HG03196 (cell line): ENCODE results near the gene SEC14L1.
"Not testable (repeated sequence)": the region's sequence is repeated elsewhere in the genome, so short reads cannot be mapped to it uniquely, and the experiment has no call there.

Experiments
- ATAC-seq: cut with Tn5 transposase; IDR thresholded peaks from one replicate; pipeline ENCODE4 v1.9.1; 2021; ENCODE audit not compliant: unreplicated experiment

SEC14L1 gene

DNA sequence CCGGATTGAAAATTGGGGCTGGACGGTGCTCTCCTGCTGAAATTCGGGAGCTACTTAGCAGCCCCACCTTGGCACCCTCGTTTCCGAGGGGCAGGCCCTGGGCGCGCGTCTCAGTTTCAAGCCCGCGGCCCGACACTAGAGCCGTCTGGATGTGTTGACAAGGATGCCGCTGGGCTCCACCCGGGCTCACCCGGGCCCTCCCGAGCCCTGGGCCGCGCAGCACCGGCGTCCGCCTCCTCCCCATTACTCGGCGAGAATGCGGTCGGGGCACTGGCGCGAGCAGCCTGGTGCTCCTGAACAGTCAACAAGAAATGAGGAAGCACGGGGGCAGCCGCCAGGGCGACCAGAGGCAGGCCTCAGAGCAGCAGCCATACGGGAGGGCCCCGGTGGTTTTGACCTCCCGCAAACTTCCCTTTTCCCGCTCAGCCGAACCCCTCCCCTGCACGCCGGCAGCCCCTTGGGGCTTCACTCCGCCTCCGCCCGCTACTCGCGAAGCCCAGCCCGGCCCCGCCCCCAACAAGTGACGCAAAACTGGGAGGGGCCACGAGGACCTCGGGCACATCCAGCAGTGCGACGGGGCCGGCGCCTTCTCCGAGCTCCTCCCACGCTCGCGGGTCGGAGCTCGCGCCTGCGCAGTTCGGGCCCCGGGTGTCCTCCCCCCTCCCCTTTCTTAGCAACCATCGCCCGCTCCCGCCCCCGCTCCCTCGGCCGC is 447 bp upstream of the SEC14L1 start:
- ATAC-seq = peak; percentile 84

DNA sequence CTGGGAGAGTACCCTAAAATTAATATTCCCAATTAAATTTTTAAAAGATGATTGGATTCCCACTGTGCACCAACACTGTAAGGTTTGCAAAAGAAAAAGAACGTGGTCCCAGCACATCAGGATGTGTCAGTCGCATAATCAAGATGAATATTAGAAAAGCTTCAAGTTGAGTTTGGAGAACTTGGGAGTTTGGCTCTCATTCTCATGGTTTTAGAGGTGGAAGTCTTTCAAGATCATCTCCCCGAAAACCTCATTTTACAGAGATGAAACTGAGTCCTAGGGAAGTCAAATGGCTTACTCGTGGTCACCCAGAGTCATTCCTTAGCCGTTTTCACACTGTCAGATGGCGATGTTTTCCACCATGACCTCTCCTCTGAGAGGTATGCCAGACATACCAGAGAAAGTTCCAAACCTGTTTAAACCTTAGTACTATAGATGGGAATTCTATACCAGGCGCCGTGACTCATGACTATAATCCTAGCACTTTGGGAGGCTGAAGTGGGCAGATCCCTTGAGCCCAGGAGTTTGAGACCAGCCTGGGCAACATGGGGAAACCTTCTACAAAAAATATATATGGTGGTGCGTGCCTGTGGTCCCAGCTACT is 1.2 kb downstream of the SEC14L1 start:
- no peak for ATAC-seq

DNA sequence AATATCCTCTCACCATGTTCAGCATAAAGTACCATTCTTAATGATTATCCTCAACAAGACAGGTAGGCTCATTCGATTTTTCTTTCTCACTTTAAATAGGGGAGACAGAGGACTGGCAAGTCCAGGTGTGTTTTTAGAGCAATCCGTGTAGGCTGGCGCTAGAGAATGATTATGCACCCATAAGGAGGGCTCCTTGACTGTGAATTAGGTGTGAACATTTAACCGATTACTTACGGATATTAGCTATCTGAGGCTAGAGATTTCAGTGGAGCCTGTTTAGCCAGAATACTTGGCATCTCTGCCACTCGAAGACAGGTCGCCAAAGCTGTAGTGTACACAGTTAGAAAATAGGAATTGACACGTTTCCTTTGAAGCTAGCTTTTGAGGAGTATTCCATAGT is 1.9 kb downstream of the SEC14L1 start:
- ATAC-seq = no peak

DNA sequence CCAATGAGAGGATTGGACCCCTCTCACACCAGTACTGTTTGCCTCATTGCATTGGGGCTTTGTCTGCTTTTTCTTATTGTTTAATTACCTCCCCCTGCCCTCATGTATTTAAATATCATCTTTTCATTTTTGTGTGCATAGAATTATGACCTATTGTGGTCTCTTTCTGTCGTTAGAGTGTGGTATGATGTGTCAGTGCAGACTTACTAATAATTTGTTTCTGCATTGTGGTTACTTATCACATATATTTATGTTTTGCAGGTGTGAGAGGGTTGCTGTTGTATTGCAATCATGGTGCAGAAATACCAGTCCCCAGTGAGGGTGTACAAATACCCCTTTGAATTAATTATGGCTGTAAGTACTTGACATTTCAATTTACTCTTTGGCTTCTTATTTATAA is 2.5 kb downstream of the SEC14L1 start:
- no peak for ATAC-seq

DNA sequence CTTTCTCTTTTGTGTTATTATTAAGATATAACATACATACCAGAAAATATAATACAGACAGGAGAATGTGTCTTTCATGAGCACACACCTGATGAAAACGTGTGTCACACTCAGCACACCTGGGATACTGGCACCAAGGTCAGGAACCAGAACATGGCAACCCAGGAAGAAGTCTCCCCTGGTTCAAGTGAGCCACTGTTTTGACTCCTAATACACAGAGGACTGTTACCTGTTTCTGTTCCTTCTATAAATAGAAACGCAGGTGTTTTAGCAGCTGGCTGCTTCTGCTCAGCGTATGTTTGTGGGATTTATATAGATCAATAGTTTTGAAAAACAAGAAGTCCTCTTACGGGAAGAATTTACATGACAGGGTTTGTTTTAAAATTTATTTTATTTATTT is 3.5 kb downstream of the SEC14L1 start:
- ATAC-seq = no peak

DNA sequence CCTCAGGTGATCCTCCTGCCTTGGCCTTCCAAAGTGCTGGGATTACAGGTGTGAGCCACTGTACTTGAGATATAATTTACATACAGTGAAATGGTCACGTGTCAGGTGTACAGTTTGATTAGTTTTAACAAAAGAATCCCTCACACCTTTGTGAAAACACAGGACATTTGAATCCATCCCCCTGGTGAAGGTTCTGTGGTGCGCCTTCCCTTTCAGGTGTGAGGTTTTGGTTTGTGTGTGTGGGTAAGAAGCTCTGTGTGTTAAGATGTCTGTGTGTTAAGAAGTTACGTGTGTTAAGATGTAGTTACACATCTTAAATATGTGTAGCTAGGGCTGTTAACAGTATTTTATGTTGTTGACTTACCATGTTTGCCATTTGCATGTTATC is 4.4 kb downstream of the SEC14L1 start:
- no peak for ATAC-seq

DNA sequence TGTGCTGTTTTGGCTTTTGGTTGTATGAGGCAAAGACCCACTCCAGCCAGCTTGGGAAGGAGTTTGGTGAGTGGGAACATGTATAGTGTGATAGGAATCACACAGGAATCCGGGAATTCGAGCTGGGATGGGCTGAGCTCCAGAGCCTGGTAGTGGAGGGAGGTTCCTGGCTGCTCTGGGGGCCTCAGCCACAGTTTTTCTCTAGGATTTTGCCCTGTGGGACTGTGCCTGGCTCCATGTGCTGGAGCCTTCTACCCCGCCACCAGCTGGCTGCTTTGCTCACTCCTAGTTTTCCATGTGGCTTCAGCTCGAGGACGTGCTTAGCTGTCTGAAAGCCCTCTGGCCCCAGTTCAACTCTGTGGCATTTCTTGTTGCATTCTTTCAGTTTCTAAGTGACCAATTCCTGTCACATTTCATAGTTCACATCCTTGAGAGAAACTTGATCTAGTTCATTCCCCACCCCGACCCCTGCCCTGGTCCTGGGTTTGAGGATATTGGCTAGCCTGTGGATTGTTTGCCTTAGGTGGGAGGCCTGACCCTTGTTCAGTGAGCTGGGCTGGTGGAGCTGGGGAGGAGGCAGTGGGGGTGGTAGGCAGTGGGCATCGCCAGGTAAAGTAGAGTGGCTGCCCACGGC is 5.0 kb downstream of the SEC14L1 start:
- ATAC-seq = no peak

DNA sequence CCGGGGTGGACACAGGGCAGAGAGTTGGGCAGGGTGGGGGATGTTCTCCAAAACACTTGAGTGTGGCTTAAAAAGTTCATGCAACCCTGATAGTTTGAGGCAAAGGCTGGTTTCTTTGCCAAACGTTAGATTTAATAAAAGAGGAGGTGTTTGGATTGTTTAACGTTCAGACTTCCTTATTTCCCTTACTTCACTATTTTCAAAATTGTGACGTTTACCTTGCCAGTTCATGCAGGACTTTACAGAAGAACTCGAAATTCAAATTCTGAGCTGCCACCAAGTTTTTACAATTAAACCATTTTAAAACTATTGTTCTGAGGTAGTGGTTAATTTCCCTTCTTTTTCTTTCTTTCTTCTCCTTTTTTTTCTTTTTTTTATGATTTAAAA is 5.5 kb downstream of the SEC14L1 start:
- no peak for ATAC-seq

DNA sequence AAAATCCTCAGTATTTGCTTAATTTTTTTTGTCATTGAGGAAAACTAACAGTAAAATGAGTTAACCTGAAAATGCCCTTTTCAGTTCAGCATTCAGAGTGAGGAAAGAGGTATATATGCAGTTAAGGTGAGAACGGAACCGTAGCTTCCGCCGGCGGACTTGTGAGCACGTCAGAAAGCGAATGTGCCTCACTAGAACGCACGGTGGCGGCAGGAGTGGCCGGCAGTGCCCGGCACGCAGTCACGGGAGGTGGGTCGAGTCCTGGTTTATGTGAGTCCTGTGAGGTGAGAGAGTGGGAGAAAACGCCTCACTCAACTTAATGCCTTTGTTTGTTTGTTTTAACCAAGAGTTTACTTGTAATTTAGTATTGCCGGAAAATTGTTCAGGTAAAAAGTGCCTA is 6.1 kb downstream of the SEC14L1 start:
- ATAC-seq = no peak

DNA sequence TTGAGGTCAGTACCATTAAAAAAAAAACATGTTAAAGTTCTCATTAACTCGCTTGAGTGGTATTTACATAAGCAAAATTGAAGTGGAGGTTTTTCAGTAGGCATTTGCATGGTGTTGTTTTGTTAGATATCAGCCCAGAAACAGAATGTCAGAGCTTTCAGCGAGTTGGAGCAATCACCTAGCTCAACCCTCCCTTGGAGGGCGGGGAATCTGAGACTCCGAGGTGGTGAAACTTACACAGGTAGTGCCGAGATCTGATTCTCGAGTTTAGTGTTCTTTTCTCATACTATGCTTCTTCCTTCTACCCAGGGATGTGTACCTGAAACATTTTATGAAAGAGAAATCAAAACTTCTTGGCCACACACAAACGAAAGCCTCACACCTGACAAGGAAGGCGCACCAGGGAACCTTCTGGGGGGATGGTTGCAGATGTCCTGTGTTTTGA is 6.6 kb downstream of the SEC14L1 start:
- no peak for ATAC-seq

DNA sequence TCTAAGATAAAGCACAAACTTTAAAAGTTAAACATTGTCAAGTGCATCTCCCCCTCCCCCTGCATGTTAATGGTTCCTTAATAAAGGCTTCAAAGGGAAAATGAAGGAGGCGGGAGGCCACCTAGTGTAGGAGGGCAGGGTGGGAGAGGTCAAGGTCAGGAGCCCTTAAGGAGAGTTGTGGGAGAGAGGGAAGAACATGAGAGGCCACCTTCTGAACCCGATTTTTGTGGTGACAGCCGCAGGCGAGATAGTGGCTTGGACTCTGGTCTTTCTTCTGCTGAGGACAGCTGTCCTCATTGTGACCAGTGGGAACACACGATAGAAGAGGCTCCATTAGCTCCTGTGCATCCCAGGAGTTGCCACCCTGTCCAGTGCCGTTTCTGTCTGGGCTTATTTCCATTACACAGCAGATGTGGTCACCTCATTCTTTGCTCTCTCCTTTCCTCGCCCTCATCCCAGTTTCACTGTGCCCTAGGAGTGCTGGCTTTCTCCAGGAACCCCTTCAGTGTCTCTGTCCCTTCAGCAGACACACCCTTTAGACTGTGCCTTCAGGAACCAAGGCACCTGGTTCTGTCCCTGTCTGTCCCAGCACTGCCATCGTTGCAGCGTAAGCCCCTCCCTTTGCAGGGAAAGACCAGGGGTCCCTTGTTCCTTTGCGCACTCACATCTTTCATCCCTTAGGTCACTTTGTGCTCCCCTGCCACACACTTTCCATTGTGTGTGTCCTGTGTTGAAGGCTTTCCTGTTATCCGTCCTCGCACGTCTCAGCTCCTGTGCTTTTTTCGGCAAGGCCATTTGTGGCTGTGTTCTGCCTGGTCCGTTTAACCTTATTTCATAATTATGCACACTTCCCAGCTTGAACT is 7.5 kb downstream of the SEC14L1 start:
- ATAC-seq = no peak

DNA sequence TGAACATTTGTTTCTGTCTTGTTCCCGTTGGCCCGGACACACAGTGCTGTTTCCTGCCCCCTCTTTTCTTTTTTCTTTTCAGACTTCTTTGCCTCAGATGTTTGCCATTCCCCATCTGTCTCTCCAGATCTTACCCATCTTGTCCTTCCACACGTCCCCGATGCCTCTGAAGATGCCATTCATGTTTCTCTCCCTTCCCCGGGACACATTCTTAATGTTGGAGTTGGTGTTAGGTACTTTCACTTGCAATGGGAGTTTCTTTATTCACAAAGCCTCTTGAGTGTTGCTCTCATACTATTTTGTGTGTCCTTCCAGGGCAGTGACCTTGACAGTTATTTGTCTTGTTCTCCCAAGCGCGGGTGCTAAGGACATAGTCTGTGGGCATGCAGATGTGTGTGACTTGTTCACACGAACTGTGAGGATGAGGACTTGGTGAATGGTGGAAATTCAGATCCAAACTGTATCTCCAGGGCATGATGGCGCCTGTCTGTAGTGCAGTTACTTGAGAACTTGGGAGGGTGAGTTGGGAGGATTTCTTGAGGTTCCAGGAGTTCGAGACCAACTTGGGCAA is 8.3 kb downstream of the SEC14L1 start:
- no peak for ATAC-seq

DNA sequence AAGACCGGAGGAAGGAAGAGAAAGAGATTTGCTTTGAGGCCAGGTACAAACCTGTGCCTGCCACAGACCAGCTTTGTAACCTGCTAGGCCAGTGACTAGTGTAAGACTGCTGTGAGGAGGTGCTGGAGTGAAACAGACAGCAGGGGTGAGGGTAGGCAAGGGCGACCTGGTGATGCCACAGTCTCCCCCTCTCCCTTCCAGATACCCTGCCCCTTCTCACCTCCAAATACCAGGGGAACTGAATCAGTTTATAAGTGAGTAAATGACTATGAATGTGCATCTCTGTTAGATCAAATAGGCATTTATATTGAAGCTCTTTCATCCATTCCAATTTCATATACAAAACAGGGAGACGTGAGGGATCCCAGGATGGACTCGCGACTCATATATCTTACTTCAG is 9.4 kb downstream of the SEC14L1 start:
- ATAC-seq = no peak

DNA sequence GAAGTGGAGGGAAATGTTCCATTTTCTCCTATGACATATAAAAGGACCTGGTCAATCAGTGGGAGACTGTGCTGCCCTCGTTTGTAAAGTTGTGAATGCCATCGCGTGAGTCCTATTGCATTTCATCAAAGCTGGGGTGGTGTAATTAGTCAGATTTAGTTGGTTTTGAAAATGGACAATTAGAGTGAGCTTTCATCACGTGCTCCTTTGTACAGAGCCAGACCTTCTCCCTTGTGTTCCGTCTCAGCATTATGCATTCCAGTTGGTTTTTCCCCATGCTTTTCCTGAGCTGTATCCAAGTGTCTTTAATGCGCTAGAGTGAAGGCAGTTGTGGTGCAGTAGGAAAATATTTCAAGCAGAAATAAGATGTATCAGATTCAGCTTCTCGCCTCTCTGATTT is 10.4 kb downstream of the SEC14L1 start:
- ATAC-seq = no peak

DNA sequence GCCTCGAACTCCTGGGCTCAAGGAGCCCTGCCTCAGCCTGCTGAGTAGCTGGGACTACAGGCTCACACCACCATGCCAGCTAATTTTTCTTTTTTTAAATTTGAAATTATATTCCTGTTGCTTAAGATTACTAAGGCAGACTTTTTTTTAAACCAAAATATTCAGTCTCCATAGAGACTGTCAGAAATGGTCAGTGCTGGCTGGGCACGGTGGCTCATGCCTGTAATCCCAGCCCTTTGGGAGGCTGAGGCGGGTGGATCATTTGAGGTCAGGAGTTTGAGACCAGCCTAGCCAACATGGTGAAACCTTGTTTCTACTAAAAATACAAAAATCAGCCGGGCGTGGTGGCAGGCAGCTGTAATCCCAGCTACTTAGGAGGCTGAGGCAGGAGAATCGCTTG is 11.3 kb downstream of the SEC14L1 start:
- ATAC-seq = not testable (repeated sequence)

DNA sequence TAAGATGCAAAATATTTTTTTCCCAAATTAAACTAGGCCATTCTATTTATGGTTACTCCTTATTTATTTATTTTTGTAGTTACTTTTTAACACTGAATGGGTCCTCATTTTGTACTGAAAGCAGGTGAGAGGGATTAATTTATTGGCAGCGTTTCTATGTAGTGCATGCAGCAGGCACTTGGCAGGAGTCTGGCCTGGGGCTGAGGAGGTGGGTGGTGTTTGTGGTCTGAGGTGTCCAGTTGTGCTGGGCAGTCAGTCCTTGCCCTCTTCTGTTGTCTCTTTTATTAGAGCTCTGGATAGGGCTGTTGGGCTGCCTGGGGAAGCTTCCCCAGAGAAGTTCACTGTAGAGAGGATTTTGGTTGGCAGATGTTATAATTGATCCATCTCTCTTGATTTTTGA is 12.7 kb downstream of the SEC14L1 start:
- ATAC-seq = no peak

DNA sequence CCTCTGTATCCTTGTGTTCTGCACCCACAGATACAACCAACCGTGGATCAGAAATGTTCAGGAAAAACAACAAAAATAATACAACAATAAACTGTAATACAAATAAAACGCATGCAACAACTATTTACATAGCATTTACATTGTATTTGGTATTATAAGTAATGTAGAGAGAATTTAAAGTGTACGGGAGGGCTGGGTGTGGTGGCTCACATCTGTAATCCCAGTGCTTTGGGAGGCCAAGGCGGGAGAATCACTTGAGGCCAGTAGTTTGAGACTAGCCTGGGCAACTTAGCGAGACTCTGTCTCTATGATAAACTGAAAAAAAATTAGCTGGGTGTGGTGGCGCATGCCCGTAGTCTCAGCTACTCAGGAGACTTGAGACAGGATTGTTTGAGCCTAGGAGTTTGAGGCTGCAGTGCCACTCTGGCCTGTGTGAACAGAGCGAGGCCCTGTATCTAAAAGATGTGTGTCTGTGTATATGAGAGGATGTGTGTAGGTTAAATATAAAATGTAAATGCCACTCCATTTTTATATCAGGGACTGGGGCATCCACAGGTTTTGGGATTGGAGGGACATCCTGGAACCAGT is 13.3 kb downstream of the SEC14L1 start:
- no peak for ATAC-seq

DNA sequence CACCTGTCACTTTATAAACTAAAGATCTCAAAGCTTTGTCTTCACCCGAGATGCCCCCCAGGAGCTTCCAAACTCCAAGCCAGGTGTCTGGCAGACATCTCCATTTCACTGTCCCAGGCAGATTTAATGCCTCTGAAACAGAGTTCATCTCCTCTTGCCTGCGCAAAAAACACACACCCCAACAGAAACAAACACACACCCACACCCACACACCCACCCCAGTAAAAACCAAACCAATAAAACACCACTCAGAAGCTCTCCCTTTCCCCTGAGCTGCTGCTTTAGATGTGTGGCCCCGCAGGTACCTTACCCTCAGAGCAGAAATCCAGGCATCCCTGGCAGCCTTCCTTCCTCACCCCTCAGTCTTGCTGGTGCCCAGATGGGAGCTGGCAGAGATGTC is 14.4 kb downstream of the SEC14L1 start:
- ATAC-seq = no peak

DNA sequence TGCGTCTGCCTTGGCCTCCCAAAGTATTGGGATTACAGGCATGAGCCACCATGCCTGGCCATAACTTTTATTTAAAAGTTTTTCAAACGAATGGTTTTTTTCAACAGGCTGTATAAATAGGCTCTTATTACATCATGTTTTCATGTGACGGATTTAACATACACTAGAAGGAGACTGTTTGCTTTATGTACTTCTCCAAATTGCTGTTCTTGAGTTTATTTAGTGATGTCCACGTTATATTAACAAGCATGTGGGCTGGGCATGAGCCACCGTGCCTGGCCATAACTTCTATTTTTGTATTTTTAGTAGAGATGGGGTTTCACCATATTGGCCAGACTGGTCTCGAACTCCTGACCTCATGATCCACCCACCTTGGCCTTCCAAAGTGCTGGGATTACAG is 17.0 kb downstream of the SEC14L1 start:
- not testable (repeated sequence) for ATAC-seq

DNA sequence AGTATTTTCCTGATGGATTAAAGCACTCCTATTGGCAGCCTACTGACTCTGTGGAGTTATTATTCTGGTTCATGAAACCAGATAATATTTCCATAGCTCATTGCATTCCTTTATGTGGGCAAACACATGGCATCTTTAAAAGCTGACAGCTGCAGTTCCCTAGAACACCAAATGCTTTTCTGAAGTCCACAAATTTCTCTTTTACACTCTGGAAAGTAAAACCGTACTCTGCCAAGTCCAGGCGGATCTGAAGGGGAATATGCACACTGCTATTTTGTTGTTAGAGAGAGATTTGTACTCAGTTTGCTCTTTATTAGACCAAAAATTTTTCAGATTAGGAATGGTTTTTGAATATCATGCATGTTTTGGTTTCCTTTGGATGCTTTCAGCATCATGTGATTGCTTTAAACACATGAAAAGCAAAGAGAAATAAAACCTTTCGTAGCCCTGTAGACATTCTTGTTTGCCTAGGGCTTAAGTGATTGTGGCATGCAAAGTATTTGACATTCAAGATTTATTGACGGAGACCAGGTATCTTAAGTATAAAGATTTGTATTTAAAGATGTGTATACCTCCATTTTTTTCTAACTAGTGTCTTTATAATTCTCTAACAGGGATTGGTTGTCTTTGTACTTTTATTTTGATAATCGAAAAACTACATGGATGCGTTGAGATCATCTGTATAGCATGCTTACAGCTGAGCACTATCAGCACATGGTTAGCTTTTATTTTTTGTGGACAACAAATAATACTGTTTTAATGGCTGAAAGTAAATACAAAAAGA is 19.5 kb downstream of the SEC14L1 start:
- no peak for ATAC-seq
